AG04450 (cell line): ENCODE data around the gene GSG1. TPM values are rescaled to one million over a fixed set of nuclear protein-coding genes. Genes with fewer than 3 reads are reported as not detected.
A peak's percentile ranks its signal among the peaks of the same experiment; 100 is the strongest.

Experiments
- CTCF ChIA-PET: fragments of 300-600, 350-600 bp; formaldehyde crosslinking; extraction: SDS; loops from one replicate; lab custom pipeline; 2022; ENCODE audit warnings: antibody characterized with exemption, inconsistent platforms; lab: Charles Lee
- POLR2A ChIA-PET: fragments of 350-600 bp; formaldehyde crosslinking; extraction: SDS; loops from one replicate; lab custom pipeline; 2021; ENCODE audit warnings: antibody characterized with exemption, inconsistent platforms; lab: Yijun Ruan, JAX
- DNase-seq: peaks from one replicate; pipeline ENCODE4 v3.0.0-alpha.2; 2011; ENCODE audit warnings: low read depth, low spot score
- H3K27ac ChIP-seq: one replicate; pipeline ENCODE4 v1.5.1; 2012; ENCODE audit warnings: low read depth, low read length, control low read depth
- H3K27me3 ChIP-seq: one replicate; pipeline ENCODE4 v1.6.0; 2012; ENCODE audit warnings: low read length; ENCODE audit not compliant: control insufficient read depth, insufficient read depth
- H3K4me3 ChIP-seq: 2 replicates; pipeline ENCODE4 v1.5.1; 2011; ENCODE audit warnings: mild to moderate bottlenecking, low read depth, low read length, control low read depth
- H3K9me3 ChIP-seq: 2 replicates; pipeline ENCODE4 v1.5.1; 2012; ENCODE audit warnings: low read length; ENCODE audit not compliant: control insufficient read depth, insufficient read depth
- CTCF ChIP-seq: IDR thresholded peaks from 2 replicates; pipeline ENCODE4 v1.5.1; 2011; ENCODE audit warnings: low read depth, low read length, control low read depth, inconsistent platforms
- polyA plus RNA-seq: library from polyadenylated mRNA; depleted of rRNA; stranded (reverse); fragments of >200 nt; gene quantifications from 2 replicates; pipeline ENCODE4 v1.2.3, GENCODE V29; 2011

GSG1 gene
- polyA plus RNA-seq, 1 experiment, result 1.6 TPM

- POLR2A ChIA-PET, result interaction anchor here (0.8 to 5.7 kb wide), 4 partner anchors 79 to 106 kb away, joined by 3 to 44 read pairs (median 4); partner anchors contain the start of gene EMP1
- CTCF ChIA-PET, result interaction anchor here (0.7 to 4.3 kb wide), 7 partner anchors 110 to 264 kb away, joined by 3 to 63 read pairs (median 4); no protein-coding TSS in a partner anchor
- DNase-seq, result no peak
- Histone ChIP-seq H3K4me3 (peak overlapping the region; percentile 46), H3K27me3 (no peaks in the 10 kb centered on the region), H3K9me3 (no peaks in the 10 kb centered on the region), H3K27ac (peak overlapping the region; percentile 98)
- TF ChIP-seq CTCF, result no peak
Observed at GRCh38 chr12:13100605-13100881, 2.9 kb downstream of the GSG1 start.

- TF ChIP-seq CTCF, result no peak
- ChIA-PET POLR2A (interaction anchor here (0.8 to 5.7 kb wide), 4 partner anchors 79 to 106 kb away, joined by 3 to 44 read pairs (median 4); partner anchors contain the start of gene EMP1), CTCF (interaction anchor here (0.7 to 4.3 kb wide), 10 partner anchors 98 to 311 kb away, joined by 3 to 63 read pairs (median 4); no protein-coding TSS in a partner anchor)
- Histone ChIP-seq H3K4me3 (no peak overlapping the region; the same call in 1 of the 2 replicates), H3K27me3 (no peaks in the 10 kb centered on the region), H3K27ac (peak overlapping the region; percentile 98), H3K9me3 (no peaks in the 10 kb centered on the region)
- no peak for DNase-seq
Observed at GRCh38 chr12:13099844-13100604, 3.4 kb downstream of the GSG1 start.

- H3K27me3 ChIP-seq, result no peaks in the 10 kb centered on the region
- H3K4me3 ChIP-seq, result no peak overlapping the region
- TF ChIP-seq CTCF, result no peak
- no peaks in the 10 kb centered on the region for H3K9me3 ChIP-seq
- DNase-seq, result no peak
- H3K27ac ChIP-seq, result peak overlapping the region; percentile 97
- POLR2A ChIA-PET, result interaction anchor here (0.8 to 5.7 kb wide), 3 partner anchors 98 to 107 kb away, joined by 3 to 44 read pairs (median 5); partner anchors contain the start of gene EMP1
- CTCF ChIA-PET, result interaction anchor here (0.7 to 4.3 kb wide), 10 partner anchors 50 to 310 kb away, joined by 3 to 63 read pairs (median 4); no protein-coding TSS in a partner anchor
Observed at GRCh38 chr12:13099066-13099843, 4.2 kb downstream of the GSG1 start.

GRCh38 chr12:13097491-13098011, 5.9 kb downstream of the GSG1 start:
- DNase-seq, result no peak
- Histone ChIP-seq H3K9me3 (no peaks in the 10 kb centered on the region), H3K27me3 (no peaks in the 10 kb centered on the region), H3K27ac (peak overlapping the region; percentile 97), H3K4me3 (no peak overlapping the region; the same call in 1 of the 2 replicates)
- ChIA-PET CTCF (interaction anchor here (1.0 to 4.3 kb wide), 5 partner anchors 88 to 126 kb away, joined by 4 to 63 read pairs (median 5); no protein-coding TSS in a partner anchor), POLR2A (interaction anchor here (0.5 to 5.7 kb wide), 6 partner anchors 38 to 294 kb away, joined by 3 to 44 read pairs (median 8); partner anchors contain the start of gene EMP1)
- no peak for TF ChIP-seq CTCF
